ENCODE results near the gene ATP13A1.

ATP13A1 gene

GRCh38 chr19:19651076-19651475, 12.4 kb downstream of the ATP13A1 start:
- H3K4me2 ChIP-seq (ENCODE audit: low read length), result no peak overlapping the region
- H2BK5ac ChIP-seq (ENCODE audit: low read depth, low read length, poor library complexity), result no peak overlapping the region
- no peak overlapping the region for H4K91ac ChIP-seq (ENCODE audit: low read depth, low read length)
- no peak overlapping the region for H3K14ac ChIP-seq (ENCODE audit: low read length)
- H3K18ac ChIP-seq (ENCODE audit: low read length), result no peak overlapping the region
- H3K36me3 ChIP-seq (ENCODE audit: control insufficient read depth in 1 of 2, insufficient read depth in 2 of 2, low read length in 2 of 2), result peaks cover 86 to 89% of the 10 kb centered on the region in 2 experiments
- no peak overlapping the region for H3K4ac ChIP-seq (ENCODE audit: low read depth, low read length)
- no peaks in the 10 kb centered on the region for H3K4me1 ChIP-seq (ENCODE audit: control insufficient read depth in 1 of 2, insufficient read depth in 2 of 2, low read length in 2 of 2)
- no peak overlapping the region for H3K4me3 ChIP-seq (ENCODE audit: low read depth, low read length)
- H4K8ac ChIP-seq (ENCODE audit: low read depth, low read length), result no peak overlapping the region
- peaks cover 4% of the 10 kb centered on the region for H3K9me3 ChIP-seq (ENCODE audit: insufficient read depth, low read depth, low read length)
- H3K79me2 ChIP-seq (ENCODE audit: control insufficient read depth, insufficient read depth, low read length, poor library complexity), result no peaks in the 10 kb centered on the region
- no peak for DNase-seq
- H2BK120ac ChIP-seq (ENCODE audit: insufficient read depth, low read length, poor library complexity), result no peak overlapping the region
- no peak overlapping the region for H2AK5ac ChIP-seq (ENCODE audit: low read length)
- H4K12ac ChIP-seq (ENCODE audit: low read depth, low read length), result no peak overlapping the region
- no peak overlapping the region for H3K27ac ChIP-seq (ENCODE audit: low read depth, low read length)
- no peak overlapping the region for H3K9ac ChIP-seq (ENCODE audit: low read length)
- H3K79me1 ChIP-seq (ENCODE audit: low read length), result no peaks in the 10 kb centered on the region
- WGBS (ENCODE audit: extremely low coverage, insufficient coverage, insufficient read length), result no CpG with 5 or more reads among the region's 13 CpGs
- no peaks in the 10 kb centered on the region for H3K27me3 ChIP-seq (ENCODE audit: insufficient read depth, low read length)
- no peak overlapping the region for H2BK12ac ChIP-seq (ENCODE audit: low read length)
- no peak overlapping the region for H3K23ac ChIP-seq (ENCODE audit: low read length)
- no peak overlapping the region for H2AFZ ChIP-seq (ENCODE audit: insufficient read depth, low read length, poor library complexity)

- no peak overlapping the region for H3K4ac ChIP-seq (ENCODE audit: low read depth, low read length)
- no peak overlapping the region for H3K14ac ChIP-seq (ENCODE audit: low read length)
- no peak overlapping the region for H2AFZ ChIP-seq (ENCODE audit: insufficient read depth, low read length, poor library complexity)
- H3K4me3 ChIP-seq (ENCODE audit: low read depth, low read length), result no peak overlapping the region
- no peaks in the 10 kb centered on the region for H3K79me2 ChIP-seq (ENCODE audit: control insufficient read depth, insufficient read depth, low read length, poor library complexity)
- H3K23ac ChIP-seq (ENCODE audit: low read length), result no peak overlapping the region
- DNase-seq, result no peak
- H2BK120ac ChIP-seq (ENCODE audit: insufficient read depth, low read length, poor library complexity), result no peak overlapping the region
- no CpG with 5 or more reads among the region's 9 CpGs for WGBS (ENCODE audit: extremely low coverage, insufficient coverage, insufficient read length)
- H3K27ac ChIP-seq (ENCODE audit: low read depth, low read length), result no peak overlapping the region
- no peak overlapping the region for H2AK5ac ChIP-seq (ENCODE audit: low read length)
- H2BK5ac ChIP-seq (ENCODE audit: low read depth, low read length, poor library complexity), result no peak overlapping the region
- peaks cover 86 to 89% of the 10 kb centered on the region in 2 experiments for H3K36me3 ChIP-seq (ENCODE audit: control insufficient read depth in 1 of 2, insufficient read depth in 2 of 2, low read length in 2 of 2)
- H4K8ac ChIP-seq (ENCODE audit: low read depth, low read length), result no peak overlapping the region
- H4K12ac ChIP-seq (ENCODE audit: low read depth, low read length), result no peak overlapping the region
- no peak overlapping the region for H2BK12ac ChIP-seq (ENCODE audit: low read length)
- H3K27me3 ChIP-seq (ENCODE audit: insufficient read depth, low read length), result no peaks in the 10 kb centered on the region
- no peak overlapping the region for H4K91ac ChIP-seq (ENCODE audit: low read depth, low read length)
- no peaks in the 10 kb centered on the region for H3K4me1 ChIP-seq (ENCODE audit: control insufficient read depth in 1 of 2, insufficient read depth in 2 of 2, low read length in 2 of 2)
- H3K9ac ChIP-seq (ENCODE audit: low read length), result no peak overlapping the region
- H3K9me3 ChIP-seq (ENCODE audit: insufficient read depth, low read depth, low read length), result peaks cover 4% of the 10 kb centered on the region
- no peaks in the 10 kb centered on the region for H3K79me1 ChIP-seq (ENCODE audit: low read length)
- H3K18ac ChIP-seq (ENCODE audit: low read length), result no peak overlapping the region
- H3K4me2 ChIP-seq (ENCODE audit: low read length), result no peak overlapping the region
Observed at GRCh38 chr19:19650331-19650730, 13.1 kb downstream of the ATP13A1 start.

GRCh38 chr19:19649580-19649995, 13.9 kb downstream of the ATP13A1 start:
- H3K27ac ChIP-seq (ENCODE audit: low read depth, low read length), result no peak overlapping the region
- no peaks in the 10 kb centered on the region for H3K27me3 ChIP-seq (ENCODE audit: insufficient read depth, low read length)
- no peak overlapping the region for H3K23ac ChIP-seq (ENCODE audit: low read length)
- H4K12ac ChIP-seq (ENCODE audit: low read depth, low read length), result no peak overlapping the region
- no CpG with 5 or more reads among the region's 22 CpGs for WGBS (ENCODE audit: extremely low coverage, insufficient coverage, insufficient read length)
- H3K9me3 ChIP-seq (ENCODE audit: insufficient read depth, low read depth, low read length), result peaks cover 4% of the 10 kb centered on the region
- H2AK5ac ChIP-seq (ENCODE audit: low read length), result no peak overlapping the region
- H2BK12ac ChIP-seq (ENCODE audit: low read length), result no peak overlapping the region
- H3K79me2 ChIP-seq (ENCODE audit: control insufficient read depth, insufficient read depth, low read length, poor library complexity), result no peaks in the 10 kb centered on the region
- no peak overlapping the region for H3K18ac ChIP-seq (ENCODE audit: low read length)
- no peak overlapping the region for H3K14ac ChIP-seq (ENCODE audit: low read length)
- H2BK5ac ChIP-seq (ENCODE audit: low read depth, low read length, poor library complexity), result no peak overlapping the region
- H2BK120ac ChIP-seq (ENCODE audit: insufficient read depth, low read length, poor library complexity), result no peak overlapping the region
- H3K4me3 ChIP-seq (ENCODE audit: low read depth, low read length), result no peak overlapping the region
- H4K8ac ChIP-seq (ENCODE audit: low read depth, low read length), result no peak overlapping the region
- DNase-seq, result no peak
- H3K9ac ChIP-seq (ENCODE audit: low read length), result no peak overlapping the region
- no peaks in the 10 kb centered on the region for H3K79me1 ChIP-seq (ENCODE audit: low read length)
- no peak overlapping the region for H3K4me2 ChIP-seq (ENCODE audit: low read length)
- H4K91ac ChIP-seq (ENCODE audit: low read depth, low read length), result no peak overlapping the region
- H3K4me1 ChIP-seq (ENCODE audit: control insufficient read depth in 1 of 2, insufficient read depth in 2 of 2, low read length in 2 of 2), result no peaks in the 10 kb centered on the region
- peaks cover 84 to 86% of the 10 kb centered on the region in 2 experiments for H3K36me3 ChIP-seq (ENCODE audit: control insufficient read depth in 1 of 2, insufficient read depth in 2 of 2, low read length in 2 of 2)
- H3K4ac ChIP-seq (ENCODE audit: low read depth, low read length), result no peak overlapping the region
- no peak overlapping the region for H2AFZ ChIP-seq (ENCODE audit: insufficient read depth, low read length, poor library complexity)

GRCh38 chr19:19649155-19649554, 14.3 kb downstream of the ATP13A1 start:
- H2BK5ac ChIP-seq (ENCODE audit: low read depth, low read length, poor library complexity), result no peak overlapping the region

More at GRCh38 chr19:19649155-19649554, 14.3 kb downstream of the ATP13A1 start:
- no peak overlapping the region for H3K4me3 ChIP-seq (ENCODE audit: low read depth, low read length)
- no CpG with 5 or more reads among the region's 6 CpGs for WGBS (ENCODE audit: extremely low coverage, insufficient coverage, insufficient read length)
- H3K79me2 ChIP-seq (ENCODE audit: control insufficient read depth, insufficient read depth, low read length, poor library complexity), result no peaks in the 10 kb centered on the region
- no peak overlapping the region for H2BK120ac ChIP-seq (ENCODE audit: insufficient read depth, low read length, poor library complexity)
- no peak for DNase-seq
- no peak overlapping the region for H4K8ac ChIP-seq (ENCODE audit: low read depth, low read length)
- no peak overlapping the region for H4K12ac ChIP-seq (ENCODE audit: low read depth, low read length)
- no peak overlapping the region for H3K27ac ChIP-seq (ENCODE audit: low read depth, low read length)
- H3K36me3 ChIP-seq (ENCODE audit: control insufficient read depth in 1 of 2, insufficient read depth in 2 of 2, low read length in 2 of 2), result peaks cover 79 to 84% of the 10 kb centered on the region in 2 experiments
- no peak overlapping the region for H2BK12ac ChIP-seq (ENCODE audit: low read length)
- no peak overlapping the region for H3K4me2 ChIP-seq (ENCODE audit: low read length)
- no peaks in the 10 kb centered on the region for H3K4me1 ChIP-seq (ENCODE audit: control insufficient read depth in 1 of 2, insufficient read depth in 2 of 2, low read length in 2 of 2)
- peaks cover 4% of the 10 kb centered on the region for H3K9me3 ChIP-seq (ENCODE audit: insufficient read depth, low read depth, low read length)
- no peak overlapping the region for H4K91ac ChIP-seq (ENCODE audit: low read depth, low read length)
- no peak overlapping the region for H2AFZ ChIP-seq (ENCODE audit: insufficient read depth, low read length, poor library complexity)
- no peak overlapping the region for H3K23ac ChIP-seq (ENCODE audit: low read length)
- no peak overlapping the region for H3K9ac ChIP-seq (ENCODE audit: low read length)
- no peak overlapping the region for H3K4ac ChIP-seq (ENCODE audit: low read depth, low read length)
- no peak overlapping the region for H3K14ac ChIP-seq (ENCODE audit: low read length)
- no peak overlapping the region for H2AK5ac ChIP-seq (ENCODE audit: low read length)
- H3K79me1 ChIP-seq (ENCODE audit: low read length), result no peaks in the 10 kb centered on the region
- no peak overlapping the region for H3K18ac ChIP-seq (ENCODE audit: low read length)
- no peaks in the 10 kb centered on the region for H3K27me3 ChIP-seq (ENCODE audit: insufficient read depth, low read length)
